GM18867 (cell line): ENCODE data around the gene RAB17.

ENCODE experiments used
- ATAC-seq: cut with Tn5 transposase; IDR thresholded peaks from one replicate; pipeline ENCODE4 v1.9.1; 2021; ENCODE audit warnings: mild to moderate bottlenecking, moderate library complexity; ENCODE audit not compliant: unreplicated experiment

RAB17 gene

GRCh38 chr2:237540223-237540775 lies 50.2 kb downstream of the RAB17 start:
- no peak for ATAC-seq

- ATAC-seq, result no peak
These were observed 50.9 kb downstream of the RAB17 start for GRCh38 chr2:237539681-237540080.

GRCh38 chr2:237538901-237539300 lies 51.6 kb downstream of the RAB17 start:
- no peak for ATAC-seq

DNA sequence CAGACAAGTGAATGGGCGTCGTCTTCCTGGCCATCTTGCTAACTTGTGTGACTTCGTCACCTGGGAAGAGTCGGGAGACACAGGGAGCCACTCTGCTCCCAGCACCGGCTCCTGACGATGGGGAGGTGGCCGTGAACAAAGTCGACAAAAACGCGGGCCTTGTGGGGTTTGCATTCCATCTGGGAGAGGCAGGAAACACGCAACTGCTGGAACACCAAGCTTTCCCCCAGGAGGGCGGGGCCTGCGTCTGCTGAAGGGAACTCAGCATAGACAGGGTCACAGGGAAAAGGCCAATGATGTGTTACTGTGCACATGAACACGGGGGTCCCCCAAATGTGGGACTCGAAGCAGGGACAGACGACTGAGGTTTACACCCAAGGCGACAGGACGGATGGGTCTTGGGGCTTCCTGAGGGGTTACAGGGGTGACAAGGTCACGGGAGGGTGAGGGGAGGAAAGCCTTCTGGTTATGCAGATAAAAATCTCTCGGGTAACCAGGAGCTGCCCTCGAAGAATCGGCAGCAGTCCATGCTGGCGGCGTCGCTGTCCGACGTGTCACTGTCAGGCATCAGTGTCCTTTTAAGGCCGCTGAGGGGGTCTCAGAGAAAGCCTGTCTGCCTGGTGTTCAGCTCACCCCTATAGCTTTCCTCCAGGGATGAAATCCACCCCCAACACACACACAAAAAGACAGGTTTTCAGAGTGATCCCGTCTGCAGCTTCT lies 52.4 kb downstream of the RAB17 start:
- ATAC-seq, result no peak

GRCh38 chr2:237536617-237537016 lies 53.9 kb downstream of the RAB17 start:
- ATAC-seq, result no peak

- ATAC-seq, result no peak
These were observed 54.5 kb downstream of the RAB17 start for GRCh38 chr2:237536083-237536415.

GRCh38 chr2:237535385-237536082 lies 55.0 kb downstream of the RAB17 start:
- no peak for ATAC-seq

- ATAC-seq, result no peak
These were observed 56.2 kb downstream of the RAB17 start for GRCh38 chr2:237534380-237534779.

GRCh38 chr2:237533668-237534161 lies 56.8 kb downstream of the RAB17 start:
- ATAC-seq, result no peak

DNA sequence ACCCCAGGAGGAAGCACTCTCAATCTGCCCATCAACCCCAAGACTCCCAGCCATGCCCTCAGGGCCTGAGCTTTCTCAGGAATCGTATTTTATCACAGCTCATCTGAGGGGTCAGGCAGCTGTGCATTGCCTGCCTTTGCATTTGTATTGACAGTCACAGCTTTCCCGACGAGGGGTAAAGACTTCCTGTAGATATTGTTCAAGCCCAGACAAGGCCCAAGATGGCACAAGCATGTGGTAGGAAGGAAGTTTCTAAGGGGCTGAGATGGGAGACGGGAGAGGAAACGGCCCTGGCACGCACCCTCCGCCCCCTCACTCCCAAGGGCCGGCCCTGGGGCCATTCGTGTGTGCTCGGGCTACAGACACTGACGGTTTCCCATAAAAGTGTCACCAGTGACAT lies 58.4 kb downstream of the RAB17 start:
- ATAC-seq, result no peak

DNA sequence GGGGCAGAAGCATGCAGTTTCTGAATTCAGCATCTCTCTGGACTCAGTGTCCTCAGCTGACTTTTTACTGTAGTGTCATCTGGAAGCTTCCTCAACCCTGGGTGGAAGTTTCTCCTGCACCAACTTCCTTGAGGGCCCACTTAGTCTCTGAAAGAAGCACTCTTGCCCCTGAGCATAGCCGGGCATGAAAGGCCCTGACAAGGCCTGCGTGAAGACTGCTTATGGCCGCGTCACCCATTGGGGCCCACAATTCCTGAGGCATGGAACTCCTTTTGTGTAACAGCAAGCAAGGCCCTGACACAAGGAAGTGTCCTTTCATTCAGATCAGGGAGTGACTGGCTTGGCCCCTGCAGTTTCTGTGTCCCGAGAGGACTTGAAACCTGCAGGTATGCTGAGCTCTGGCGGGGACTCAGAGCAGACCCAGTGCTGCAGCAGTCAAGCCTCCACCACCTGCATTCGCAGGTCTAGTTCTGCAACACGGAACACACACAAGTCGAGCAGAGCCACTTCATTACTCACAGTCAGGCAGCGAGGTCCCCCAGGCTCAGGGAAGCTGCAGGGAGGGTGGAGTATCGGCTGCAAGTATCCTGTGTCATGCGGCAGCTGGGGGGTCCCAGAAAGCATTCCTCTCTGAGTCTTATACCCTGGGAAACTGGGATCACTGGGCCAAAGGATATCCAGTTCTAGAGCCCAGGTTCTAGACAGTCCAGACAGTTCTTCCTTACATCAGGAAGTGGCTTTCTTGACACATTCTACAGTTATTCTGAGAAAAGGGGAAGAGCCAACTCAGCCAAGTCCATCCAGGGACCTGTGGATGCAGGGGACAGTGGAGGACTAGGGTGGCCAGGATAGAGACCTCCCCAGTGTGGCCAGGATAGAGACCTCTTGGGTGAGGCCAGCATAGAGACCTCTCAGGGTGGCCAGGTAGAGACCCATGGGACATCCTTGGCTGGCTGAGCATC lies 59.8 kb downstream of the RAB17 start:
- peak; percentile 62 for ATAC-seq

GRCh38 chr2:237529452-237530402 lies 60.8 kb downstream of the RAB17 start:
- ATAC-seq, result peak; percentile 81

GRCh38 chr2:237527766-237528165 lies 62.8 kb downstream of the RAB17 start:
- ATAC-seq, result no peak

- ATAC-seq, result no peak
These were observed 63.3 kb downstream of the RAB17 start for GRCh38 chr2:237527233-237527632.

GRCh38 chr2:237525559-237526157 lies 64.9 kb downstream of the RAB17 start:
- ATAC-seq, result no peak

DNA sequence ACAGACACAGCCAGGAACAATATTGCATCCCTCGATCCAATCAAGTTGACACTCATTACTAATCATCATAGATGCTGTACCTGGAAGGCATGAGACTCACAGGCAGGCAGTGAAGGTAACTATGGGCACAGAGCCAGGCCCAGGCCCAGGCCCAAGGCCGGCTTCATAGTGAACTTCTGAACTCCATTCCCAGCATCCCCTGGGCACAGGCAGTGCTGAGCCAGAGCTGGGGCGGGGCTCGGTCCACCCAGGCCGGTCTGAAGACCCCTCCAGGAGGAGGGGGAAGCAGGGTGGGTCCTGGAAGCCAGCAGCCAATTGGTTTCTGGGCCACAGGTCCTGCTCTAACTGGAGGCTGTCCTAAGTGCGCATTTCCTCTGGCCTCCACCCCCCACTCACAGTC lies 65.9 kb downstream of the RAB17 start:
- no peak for ATAC-seq
